ENCODE data around the gene TTC13. TPM values are rescaled to one million over a fixed set of nuclear protein-coding genes. Genes with fewer than 3 reads are reported as not detected.

Gene TTC13
- total RNA-seq, 1 experiment from 2014 or later, result 12.3 TPM

- RAD21 ChIA-PET (ENCODE audit: low non-redundant PET in 1 of 2, low total read pairs in 2 of 2, uncharacterized antibody in 2 of 2, unreplicated experiment in 2 of 2), result no interaction called here
- TSS peak; percentile 74 for BruUV-seq (replicated peaks)
- peaks cover 50% of the 10 kb centered on the region for H3K79me2 ChIP-seq (ENCODE audit: insufficient read depth, low read length)
- TF ChIP-seq CBX3 (IDR thresholded peaks at IDR 0.05; ENCODE audit: low read depth) (no peak), CTCF (IDR thresholded peaks at IDR 0.05 in 2 of 3, conservative IDR thresholded peaks at IDR 0.05 in 1 of 3; ENCODE audit: borderline replicate concordance in 1 of 3, insufficient read depth in 1 of 3, low read depth in 2 of 3, low read length in 2 of 3) (no peak), SP1 (IDR thresholded peaks at IDR 0.05; ENCODE audit: low read depth) (no peak), POLR2AphosphoS5 (IDR thresholded peaks at IDR 0.05; ENCODE audit: low read depth, low read length) (no peak), POLR2A (IDR thresholded peaks at IDR 0.05; ENCODE audit: borderline replicate concordance, extremely low read depth, insufficient read depth, insufficient read length) (no peak), EZH2 (IDR thresholded peaks at IDR 0.05) (no peak), SRF (IDR thresholded peaks at IDR 0.05; ENCODE audit: low read depth) (no peak), FOSL1 (IDR thresholded peaks at IDR 0.05; ENCODE audit: low read depth) (no peak), YY1 (IDR thresholded peaks at IDR 0.05; ENCODE audit: extremely low read depth, insufficient replicate concordance, low read depth, low read length) (no peak), ZFX (IDR thresholded peaks at IDR 0.05) (no peak), JUND (IDR thresholded peaks at IDR 0.05) (no peak)
- intact Hi-C loops (cut with micrococcal nuclease), result no loop called here
- ATAC-seq (no peak), DNase-seq (ENCODE audit: low read depth, low spot score) (no peak)
- no peak overlapping the region for H3K27ac ChIP-seq (ENCODE audit: low read depth, low read length)
- H3K4me1 ChIP-seq (ENCODE audit: control insufficient read depth in 1 of 2, insufficient read depth in 2 of 2, low read length in 2 of 2), result peaks cover 19 to 40% of the 10 kb centered on the region in 2 experiments
- H3K27me3 ChIP-seq (ENCODE audit: insufficient read depth, low read length), result no peaks in the 10 kb centered on the region
- POLR2A ChIA-PET, result interaction anchor here (0.6 kb wide), 1 partner anchor 149 kb away, joined by 3 read pairs; no protein-coding TSS in a partner anchor
- no peaks in the 10 kb centered on the region for H4K20me1 ChIP-seq (ENCODE audit: insufficient read depth)
- no peaks in the 10 kb centered on the region for H3K9me2 ChIP-seq (ENCODE audit: insufficient read depth)
- no peaks in the 10 kb centered on the region for H3K36me3 ChIP-seq (ENCODE audit: control insufficient read depth in 1 of 2, insufficient read depth in 2 of 2, low read length in 2 of 2)
- CTCF ChIA-PET, result no interaction called here
- H3K4me3 ChIP-seq (replicated peaks in 1 of 2; ENCODE audit: low read depth in 1 of 2, low read length in 2 of 2), result peak overlapping the region; percentile 68 to 92
- H3K4me2 ChIP-seq (ENCODE audit: low read length), result peak overlapping the region; percentile 97
- peak overlapping the region; percentile 87 for H3K9ac ChIP-seq (ENCODE audit: low read length)
- no peak overlapping the region for H2AFZ ChIP-seq (ENCODE audit: low read depth, low read length, poor library complexity, severe bottlenecking)
- no peaks in the 10 kb centered on the region for H3K9me3 ChIP-seq (ENCODE audit: control insufficient read depth in 1 of 2, insufficient read depth in 1 of 2, low read depth in 1 of 2, low read length in 2 of 2)
Observed at GRCh38 chr1:230867101-230867902, 111.4 kb downstream of the TTC13 start.
